PFSK-1 (cell line): ENCODE data around the gene ACSM4.

Source experiments
- FOXP2 ChIP-seq: optimal IDR thresholded peaks from 2 replicates; pipeline ENCODE3; 2011; ENCODE audit warnings: borderline replicate concordance, control low read depth, inconsistent platforms; ENCODE audit not compliant: insufficient read depth; ENCODE audit errors: extremely low read length, extremely low read depth
- POLR2AphosphoS5 ChIP-seq: IDR thresholded peaks from 2 replicates; pipeline ENCODE4 v1.6.1; 2012; ENCODE audit warnings: low read depth, mild to moderate bottlenecking, control low read depth, low read length, moderate library complexity
- SIN3A ChIP-seq: IDR thresholded peaks from 2 replicates; pipeline ENCODE4 v1.6.1; 2012; ENCODE audit warnings: mild to moderate bottlenecking, low read length, moderate library complexity, borderline replicate concordance; ENCODE audit not compliant: insufficient read depth
- TAF1 ChIP-seq: IDR thresholded peaks from 2 replicates; pipeline ENCODE4 v1.6.1; 2012; ENCODE audit warnings: low read length, control low read depth, borderline replicate concordance; ENCODE audit not compliant: insufficient read depth
- TF ChIP-seq, protein P1 (sequence below), 2 experiments: IDR thresholded peaks; 2 replicates each; pipeline versions ENCODE4 v1.6.1 to v1.8.0; 2011 to 2012; ENCODE audit warnings: low read depth in 2 of 2, low read length in 2 of 2, control low read depth in 1 of 2, inconsistent platforms in 1 of 2, mild to moderate bottlenecking in 1 of 2, moderate library complexity in 1 of 2; ENCODE audit not compliant: insufficient read depth in 1 of 2

The ACSM4 gene

DNA sequence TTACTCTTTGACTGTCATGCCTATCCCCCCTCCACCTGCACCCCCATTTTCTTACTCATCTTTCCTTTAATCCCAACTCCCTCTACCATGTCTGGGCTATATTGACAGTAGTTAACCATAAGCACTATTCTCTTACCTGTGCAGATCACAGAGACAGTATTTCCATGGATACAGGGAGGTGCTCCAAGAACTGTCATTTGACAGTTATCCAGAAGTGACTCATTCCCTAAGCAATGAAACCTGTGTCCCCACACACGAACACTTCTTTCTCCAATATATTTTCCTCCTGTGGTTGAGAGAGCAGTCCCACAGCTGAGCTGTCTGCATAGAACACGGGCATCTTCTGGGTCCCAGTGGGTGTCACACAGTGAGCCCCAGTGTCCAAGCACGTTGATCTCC, 71.3 kb downstream of the ACSM4 start:
- TF ChIP-seq TAF1: no peak
- TF ChIP-seq FOXP2: no peak
- no peak for TF ChIP-seq SIN3A
- TF ChIP-seq, protein P1, sequence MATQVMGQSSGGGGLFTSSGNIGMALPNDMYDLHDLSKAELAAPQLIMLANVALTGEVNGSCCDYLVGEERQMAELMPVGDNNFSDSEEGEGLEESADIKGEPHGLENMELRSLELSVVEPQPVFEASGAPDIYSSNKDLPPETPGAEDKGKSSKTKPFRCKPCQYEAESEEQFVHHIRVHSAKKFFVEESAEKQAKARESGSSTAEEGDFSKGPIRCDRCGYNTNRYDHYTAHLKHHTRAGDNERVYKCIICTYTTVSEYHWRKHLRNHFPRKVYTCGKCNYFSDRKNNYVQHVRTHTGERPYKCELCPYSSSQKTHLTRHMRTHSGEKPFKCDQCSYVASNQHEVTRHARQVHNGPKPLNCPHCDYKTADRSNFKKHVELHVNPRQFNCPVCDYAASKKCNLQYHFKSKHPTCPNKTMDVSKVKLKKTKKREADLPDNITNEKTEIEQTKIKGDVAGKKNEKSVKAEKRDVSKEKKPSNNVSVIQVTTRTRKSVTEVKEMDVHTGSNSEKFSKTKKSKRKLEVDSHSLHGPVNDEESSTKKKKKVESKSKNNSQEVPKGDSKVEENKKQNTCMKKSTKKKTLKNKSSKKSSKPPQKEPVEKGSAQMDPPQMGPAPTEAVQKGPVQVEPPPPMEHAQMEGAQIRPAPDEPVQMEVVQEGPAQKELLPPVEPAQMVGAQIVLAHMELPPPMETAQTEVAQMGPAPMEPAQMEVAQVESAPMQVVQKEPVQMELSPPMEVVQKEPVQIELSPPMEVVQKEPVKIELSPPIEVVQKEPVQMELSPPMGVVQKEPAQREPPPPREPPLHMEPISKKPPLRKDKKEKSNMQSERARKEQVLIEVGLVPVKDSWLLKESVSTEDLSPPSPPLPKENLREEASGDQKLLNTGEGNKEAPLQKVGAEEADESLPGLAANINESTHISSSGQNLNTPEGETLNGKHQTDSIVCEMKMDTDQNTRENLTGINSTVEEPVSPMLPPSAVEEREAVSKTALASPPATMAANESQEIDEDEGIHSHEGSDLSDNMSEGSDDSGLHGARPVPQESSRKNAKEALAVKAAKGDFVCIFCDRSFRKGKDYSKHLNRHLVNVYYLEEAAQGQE (IDR thresholded peaks at IDR 0.05; ENCODE audit: insufficient read depth in 1 of 2, low read depth in 2 of 2, low read length in 2 of 2): no peak
- TF ChIP-seq POLR2AphosphoS5: no peak

DNA sequence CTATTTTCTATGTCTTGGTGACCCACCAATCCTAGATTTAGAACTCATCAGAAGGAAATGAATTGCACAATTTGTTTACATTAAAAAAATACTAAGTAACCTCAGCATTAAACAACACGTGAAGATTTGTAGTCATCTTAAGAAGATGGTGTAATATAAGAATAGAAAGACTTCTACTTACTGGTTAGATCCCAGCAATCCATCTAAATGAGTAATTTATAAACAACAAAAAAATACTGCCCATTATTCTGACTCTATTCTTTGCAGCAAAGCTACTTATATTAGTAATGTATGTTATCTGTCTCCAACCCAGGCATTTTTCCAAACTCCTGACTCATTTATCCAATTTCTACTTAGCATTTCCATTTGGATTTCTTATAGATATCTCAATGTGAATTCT, 72.3 kb downstream of the ACSM4 start:
- TF ChIP-seq POLR2AphosphoS5 (no peak), FOXP2 (no peak), SIN3A (no peak), TAF1 (no peak)
- TF ChIP-seq, protein P1 (IDR thresholded peaks at IDR 0.05; ENCODE audit: insufficient read depth in 1 of 2, low read depth in 2 of 2, low read length in 2 of 2): no peak
